Activated T-cell treated with anti-CD3 and anti-CD28 coated beads, Interleukin-2, amount 50 U/mL, for 1 hour (primary cell): ENCODE data around the gene TIAM1.

Source experiments
- DNase-seq: peaks from one replicate; pipeline ENCODE4 v3.0.0-alpha.2; 2020

TIAM1 gene

DNA sequence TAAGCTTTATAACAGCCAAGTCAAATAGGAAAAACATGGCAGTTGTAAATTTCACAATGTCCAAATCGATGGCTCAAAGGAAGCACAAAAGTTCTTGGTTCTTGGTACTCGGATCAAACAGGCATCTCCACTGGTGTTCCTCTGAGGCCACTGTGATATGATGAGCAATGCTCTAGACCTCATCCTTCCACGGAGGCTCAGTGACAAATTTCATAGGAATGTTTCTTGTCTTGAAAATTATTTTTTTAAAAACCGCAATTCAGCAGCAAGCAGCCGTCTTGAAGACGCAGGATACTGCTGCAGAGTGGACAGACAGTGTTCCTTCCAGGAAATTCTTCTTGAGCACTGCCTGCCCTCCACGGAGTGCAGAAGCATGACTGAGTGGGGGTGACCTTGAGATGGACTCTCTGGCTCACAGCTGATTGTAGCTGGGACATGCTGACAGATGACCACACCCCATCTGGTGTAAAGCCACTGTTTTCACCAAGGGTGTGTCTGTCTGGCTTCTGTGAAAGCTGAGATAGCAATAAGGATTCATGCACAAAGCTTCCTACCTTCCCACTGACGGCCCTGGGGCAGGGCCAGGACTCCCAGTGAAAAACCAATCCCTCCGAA lies 61.9 kb downstream of the TIAM1 start:
- no peak for DNase-seq

DNA sequence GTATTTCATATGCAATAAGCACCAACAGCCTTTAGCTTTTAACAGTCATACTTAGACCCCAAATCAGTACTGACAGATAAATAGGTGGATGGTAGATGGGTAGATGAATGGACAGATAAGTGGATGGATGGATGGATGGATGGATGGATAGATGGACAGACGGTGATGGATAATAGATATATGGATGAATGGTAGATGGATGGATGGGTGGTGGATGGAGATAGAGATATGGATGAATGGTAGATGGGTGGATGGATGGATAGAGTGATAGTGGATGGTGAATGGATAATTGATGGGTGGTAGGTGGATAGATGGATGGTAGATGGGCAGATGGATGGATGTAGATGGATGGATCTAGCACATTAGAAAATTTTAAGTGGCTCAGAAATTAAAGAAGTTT lies 62.5 kb downstream of the TIAM1 start:
- no peak for DNase-seq

DNA sequence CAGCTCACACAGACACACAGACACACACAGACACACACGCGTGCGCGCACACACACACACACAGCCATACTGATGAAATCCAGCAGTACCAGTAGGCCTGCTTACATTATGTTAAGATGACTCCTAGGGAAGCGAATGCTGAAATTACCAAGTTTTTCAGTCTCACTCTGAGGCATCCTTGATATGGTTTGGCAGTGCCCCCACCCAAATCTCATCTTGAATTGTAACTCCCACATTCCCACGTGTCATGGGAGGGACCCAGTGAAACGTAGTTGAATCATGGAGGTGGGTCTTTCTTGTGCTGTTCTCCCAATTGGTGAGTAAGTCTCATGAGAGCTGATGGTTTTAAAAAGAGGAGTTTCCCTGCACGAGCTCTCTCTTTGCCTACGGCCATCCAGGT lies 64.1 kb downstream of the TIAM1 start:
- no peak for DNase-seq

DNA sequence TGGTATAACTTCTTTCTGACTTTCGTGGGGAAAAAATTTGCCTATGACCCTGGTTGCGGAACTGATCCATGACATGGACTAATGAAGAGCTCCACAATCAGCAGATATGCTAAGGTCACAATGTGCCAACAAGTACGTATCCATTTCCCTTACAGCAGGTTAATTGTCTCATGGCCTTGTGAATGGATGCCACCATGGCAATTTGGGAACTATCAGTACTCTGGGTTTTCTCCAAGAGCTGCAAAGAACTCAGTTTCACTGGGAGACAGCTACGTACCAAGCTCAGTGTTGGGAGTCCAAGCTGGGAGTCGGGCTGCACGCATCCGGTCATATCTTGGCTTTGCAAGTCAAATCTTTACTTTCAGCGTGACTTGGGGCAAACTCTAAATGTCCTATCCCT lies 64.8 kb downstream of the TIAM1 start:
- no peak for DNase-seq

DNA sequence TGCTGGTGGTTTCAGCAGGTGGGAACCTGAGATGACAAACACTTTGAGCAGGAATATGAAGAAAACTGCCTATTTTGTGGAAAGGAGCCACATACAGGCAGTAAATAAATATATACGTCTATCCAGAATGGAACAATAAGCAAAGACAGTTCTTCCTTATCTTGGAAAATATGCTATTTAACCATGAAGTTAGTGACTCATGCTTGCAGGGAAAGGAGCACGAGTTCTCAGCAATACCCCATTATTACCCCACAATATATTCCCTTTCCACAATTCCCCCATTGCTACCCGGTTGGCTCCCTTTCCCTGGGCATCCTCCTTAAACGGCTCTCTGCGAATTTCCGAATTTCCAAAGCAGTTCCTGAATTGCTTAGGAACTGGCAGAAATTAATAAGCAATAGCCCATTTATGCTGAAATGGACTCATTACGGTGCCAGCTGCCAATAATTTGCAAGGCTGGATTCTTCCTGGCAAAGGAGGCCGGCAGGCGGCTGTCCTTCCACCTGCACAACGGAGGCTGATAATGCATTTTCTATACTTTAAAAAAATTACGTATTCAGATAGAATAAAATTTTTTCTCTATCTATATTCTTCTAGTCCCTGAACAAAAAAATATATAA lies 65.4 kb downstream of the TIAM1 start:
- DNase-seq = no peak

DNA sequence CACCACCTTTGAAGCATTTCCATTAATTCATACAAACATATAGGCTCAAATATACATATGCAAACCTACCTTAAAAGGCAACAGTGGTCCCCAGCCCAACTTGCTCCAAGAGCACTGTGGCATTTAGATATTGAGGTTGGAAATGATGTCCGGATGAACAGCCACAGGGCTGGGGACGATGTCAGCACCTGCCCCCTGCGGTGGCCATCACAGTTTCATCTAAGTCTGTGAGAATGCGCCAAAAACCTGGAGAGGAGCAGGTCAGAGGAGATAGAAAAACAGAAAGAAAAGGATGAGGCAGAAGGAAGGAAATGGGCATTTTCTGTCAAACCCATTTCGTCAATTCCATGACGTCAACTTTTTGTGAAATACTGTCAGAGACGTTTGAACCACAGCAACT lies 67.4 kb downstream of the TIAM1 start:
- no peak for DNase-seq

DNA sequence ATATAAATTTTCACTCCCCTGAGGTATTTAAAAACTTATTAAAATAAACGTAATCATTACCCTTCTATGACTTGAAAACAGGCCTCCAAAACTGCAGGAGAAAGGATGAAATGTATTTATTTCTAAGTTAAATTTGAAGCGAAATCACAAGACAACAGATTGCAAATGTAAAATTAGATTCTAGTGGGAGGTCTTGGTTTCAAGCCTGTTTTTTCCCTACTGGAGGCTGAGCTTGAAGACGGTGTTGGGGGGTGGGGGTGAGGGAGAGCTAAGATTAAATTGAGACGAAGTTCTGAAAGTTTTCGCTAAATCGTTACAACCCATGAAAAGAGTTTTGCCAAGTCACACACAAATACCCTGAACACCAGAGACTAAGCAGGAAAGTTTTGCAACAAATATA lies 68.2 kb downstream of the TIAM1 start:
- no peak for DNase-seq

DNA sequence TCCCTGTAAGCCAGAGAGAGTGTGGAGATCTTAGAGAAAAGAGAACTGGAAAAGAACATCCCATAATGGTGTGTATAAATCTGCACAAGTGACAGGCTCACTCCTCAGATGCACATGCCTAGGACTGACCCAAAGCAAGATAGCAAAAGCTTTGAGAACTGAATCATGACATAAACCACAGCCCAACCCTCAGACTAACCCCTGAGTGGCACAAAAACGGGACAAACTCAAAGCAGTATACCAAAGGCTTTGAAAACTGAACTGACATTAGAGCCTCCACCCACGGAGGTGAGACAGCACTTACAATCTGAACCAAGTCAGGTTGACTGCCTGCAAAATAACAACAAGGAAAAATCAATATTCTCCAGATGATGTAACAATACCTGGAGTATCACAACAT lies 70.8 kb downstream of the TIAM1 start:
- DNase-seq = no peak

DNA sequence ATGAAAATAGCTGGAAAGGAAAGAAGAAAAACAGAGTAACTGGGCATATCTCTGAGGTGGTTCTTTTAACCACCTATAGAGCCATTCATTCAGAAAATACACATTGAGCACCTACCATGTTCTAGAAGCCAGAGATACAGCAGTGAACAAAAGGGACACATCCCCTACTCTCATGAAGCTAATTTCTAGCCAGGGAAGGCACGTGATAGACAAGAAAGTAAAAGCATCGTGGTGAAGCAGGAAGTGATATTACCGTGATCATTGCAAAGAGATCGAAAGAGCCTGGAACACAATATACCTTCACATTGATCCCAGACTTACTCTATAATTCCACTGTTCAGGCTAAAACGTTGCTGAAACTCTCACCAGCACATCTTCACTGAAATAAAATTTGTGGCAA lies 76.0 kb downstream of the TIAM1 start:
- DNase-seq = no peak

DNA sequence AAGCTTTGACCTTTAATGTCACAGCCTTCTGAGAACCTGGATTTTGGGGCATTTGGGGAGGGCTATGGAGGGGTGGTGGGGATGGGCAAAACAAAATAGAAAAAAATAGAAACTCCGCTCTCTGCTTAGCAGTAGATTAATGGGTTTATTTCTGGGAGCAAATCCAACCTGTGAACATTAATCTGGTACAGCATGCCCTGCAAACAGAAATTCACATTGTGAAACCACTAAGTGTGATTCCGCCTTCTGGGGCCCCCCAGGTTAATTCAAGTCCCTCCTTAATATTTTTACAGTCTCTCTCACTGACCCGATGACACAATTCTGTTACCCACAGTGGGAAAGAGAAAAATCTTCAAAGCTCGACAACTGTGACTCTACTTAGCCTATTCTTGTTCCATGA lies 76.4 kb downstream of the TIAM1 start:
- DNase-seq = no peak

DNA sequence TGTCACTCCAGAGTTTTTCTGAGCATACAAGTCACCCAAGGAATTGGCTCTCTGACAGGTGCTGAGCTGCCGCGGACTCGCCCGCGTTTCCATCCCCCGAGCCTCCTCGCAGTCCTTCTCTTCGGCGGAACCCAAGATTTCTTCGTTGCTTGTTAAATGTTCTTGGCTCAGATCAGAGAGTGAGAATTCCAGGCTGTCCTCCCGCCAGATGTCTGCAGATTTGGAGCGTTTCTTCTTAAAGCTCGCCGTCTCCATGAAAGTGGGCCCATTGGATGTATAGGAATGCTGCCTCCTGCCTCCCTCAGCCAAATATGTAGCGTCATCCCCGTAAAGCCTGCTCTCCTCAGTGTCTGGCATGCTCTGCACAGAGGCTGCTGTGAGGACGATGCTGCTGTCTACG lies 77.8 kb downstream of the TIAM1 start:
- no peak for DNase-seq

DNA sequence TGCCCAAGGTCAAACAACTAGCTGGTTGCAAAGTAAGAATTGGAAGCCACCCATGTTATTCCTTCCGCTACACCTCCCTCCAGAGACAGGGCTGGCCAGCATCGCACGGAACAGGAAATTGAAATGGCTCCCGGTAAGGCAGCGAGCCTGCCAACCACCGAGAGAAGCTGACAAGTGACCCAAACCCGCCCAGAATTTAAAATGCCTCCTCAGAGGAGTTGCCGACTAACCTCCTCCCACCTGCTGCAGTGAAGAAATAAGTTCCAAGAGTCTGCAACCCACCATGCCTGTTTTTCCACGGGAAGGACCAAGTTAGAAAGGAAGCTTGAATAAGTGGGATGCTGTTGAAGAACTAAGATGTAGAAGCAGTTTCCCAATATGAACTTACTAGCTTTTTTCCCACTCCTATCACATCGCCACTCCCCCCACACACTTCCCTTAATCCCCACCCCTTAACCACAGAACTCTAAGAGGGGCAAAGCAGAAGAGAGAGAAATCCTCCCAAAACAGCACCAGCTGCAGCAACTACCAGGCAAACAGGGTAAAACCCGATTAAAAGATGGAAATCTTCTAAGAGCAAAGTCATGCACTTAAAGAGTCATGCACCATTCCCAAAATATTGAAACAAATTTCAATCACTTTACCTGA lies 78.6 kb downstream of the TIAM1 start:
- no peak for DNase-seq

DNA sequence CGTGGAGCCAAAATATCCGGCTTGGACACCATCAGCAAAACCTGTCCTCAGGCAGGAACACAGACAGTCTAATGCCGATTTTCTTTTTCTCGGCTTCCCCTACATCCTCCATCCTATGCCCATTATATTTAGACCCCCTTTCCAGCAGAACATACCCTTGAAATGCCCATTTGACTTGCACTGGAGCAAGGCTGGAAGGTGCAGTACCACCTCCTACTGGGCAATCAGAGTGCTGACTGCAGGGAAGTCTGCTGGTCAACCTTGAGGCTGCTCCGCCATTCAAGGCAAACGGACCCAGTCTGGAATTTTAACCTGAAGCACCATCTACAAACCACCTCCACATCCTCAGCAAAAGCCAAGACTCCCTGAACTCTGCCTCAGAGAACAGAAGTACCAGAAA lies 79.5 kb downstream of the TIAM1 start:
- no peak for DNase-seq

DNA sequence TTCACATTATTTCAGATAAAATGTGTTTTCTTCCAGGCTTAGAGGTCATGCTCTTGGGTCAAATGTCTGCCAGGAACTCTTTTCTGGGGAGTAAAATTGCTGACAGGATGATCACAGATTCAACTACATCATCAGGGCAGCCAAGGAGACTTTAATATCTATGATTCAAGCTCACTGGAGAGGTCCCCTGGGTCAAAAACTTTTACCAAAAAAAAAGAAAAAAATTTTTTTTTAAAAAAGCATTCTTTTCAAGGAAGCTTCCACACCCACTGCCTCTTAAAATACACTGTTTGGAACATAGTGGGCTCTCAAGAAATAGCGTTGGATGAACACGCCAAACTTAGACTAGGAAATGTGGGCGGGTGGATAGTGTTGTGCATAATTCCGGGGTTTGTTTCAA lies 81.3 kb downstream of the TIAM1 start:
- no peak for DNase-seq

DNA sequence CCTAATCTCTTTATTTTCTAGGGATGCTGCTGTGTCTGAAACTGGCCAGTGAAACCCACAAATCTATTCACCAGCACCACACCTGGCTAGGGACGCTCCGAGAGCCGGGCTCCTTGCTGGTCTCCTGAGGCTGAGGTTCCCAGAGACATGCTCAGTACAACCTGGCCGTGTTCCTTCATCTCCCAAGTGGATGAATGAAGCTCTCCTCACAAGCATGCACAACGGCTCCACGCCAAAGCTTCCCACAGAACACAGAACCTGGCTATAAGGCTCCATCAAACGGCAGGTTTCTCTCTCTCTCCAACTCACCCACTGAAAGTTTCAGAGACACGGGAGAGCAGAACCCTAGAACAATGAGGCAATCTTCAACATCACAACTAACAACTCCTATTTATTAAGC lies 82.3 kb downstream of the TIAM1 start:
- no peak for DNase-seq

DNA sequence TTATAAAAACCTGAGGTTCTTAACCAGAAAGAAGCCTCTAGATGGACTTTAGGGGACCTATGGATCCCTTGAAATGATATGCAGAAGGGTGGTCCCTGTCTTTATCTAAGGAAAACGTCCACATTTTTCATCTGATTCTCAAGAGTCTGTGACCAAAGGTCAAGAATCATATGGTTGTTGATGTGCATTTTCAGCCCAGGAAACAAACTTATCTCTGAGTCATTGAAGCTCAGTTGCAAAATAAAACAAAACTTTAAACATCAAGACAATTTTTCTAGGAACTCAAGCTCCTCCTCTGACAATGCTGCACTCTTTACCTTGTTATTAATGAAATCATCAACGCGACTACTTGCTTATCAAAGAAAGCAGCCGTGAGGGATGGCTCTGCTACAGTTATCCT lies 83.3 kb downstream of the TIAM1 start:
- DNase-seq = no peak

DNA sequence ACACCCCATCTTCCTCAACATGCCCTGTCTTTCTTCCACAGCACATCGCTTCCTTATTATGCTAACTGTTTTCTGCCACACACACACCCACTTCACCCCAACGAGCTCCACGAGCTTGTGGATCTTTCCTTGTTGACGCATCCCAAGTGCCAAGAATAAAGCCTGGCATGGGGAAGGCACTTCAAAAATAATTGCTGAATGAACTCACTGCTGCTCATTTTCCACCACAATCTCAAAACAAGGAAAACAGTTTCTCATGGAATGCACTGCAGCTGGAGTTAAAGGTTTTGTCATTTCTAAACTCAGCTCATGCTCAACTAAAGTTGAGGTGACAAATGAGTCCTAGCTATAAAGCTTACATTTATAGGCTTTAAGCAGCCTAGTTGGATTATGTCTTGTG lies 86.0 kb downstream of the TIAM1 start:
- DNase-seq = no peak

DNA sequence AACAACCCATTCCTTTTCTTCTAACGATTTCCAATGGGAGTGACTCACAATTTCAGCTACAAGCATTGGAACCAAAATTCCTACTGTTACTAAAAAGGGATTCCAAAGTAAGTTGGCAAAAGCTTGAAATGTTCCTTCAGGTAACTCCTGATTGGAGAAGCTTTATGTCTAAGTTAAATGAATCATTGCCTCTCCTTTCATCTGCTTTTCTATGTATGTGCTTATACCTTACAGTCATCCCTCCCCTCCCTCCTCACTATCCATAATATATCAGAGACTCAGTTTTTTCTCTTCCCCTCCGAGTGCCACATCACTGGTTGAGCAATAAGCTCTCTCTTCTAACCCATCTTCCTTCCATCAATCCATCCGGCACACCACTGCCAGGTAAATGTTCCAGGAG lies 86.8 kb downstream of the TIAM1 start:
- no peak for DNase-seq

DNA sequence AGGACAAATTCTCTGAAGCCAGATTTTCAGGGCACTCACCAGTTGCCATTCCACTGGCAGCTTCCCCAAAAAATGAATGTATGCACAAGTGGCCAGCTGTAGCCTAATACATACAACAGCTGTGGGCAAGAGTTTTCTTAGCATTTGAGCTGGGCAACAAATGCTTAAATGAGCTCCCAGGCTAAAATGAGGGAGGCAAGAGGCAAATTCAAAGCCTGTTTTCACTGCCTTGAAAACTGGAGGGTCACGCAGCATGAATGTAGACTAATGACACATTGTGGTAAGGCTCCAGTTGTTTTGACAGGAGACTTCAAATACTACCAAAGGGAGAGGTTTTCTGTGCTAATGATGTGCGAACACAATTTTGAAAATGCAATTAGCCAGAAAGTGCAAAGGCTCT lies 88.2 kb downstream of the TIAM1 start:
- DNase-seq = no peak

DNA sequence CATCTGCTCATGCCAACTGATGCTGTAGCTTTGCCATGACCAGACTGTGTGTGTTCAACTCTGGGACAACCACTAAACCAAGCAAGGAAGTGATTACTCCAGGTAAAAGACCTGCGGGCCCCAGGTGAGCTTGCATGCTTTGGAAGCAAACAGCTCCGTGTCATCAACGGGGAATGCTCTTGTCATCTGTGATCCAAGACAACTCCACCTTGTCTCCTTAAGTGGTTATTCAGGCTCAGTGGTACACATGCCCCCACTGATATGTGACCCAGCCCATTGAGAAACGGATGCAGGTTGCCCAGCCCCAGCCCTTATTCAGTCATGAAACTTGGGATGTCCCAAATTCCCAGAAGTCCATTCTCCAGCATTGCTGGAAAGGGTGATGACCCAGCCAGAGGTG lies 89.0 kb downstream of the TIAM1 start:
- DNase-seq = no peak

DNA sequence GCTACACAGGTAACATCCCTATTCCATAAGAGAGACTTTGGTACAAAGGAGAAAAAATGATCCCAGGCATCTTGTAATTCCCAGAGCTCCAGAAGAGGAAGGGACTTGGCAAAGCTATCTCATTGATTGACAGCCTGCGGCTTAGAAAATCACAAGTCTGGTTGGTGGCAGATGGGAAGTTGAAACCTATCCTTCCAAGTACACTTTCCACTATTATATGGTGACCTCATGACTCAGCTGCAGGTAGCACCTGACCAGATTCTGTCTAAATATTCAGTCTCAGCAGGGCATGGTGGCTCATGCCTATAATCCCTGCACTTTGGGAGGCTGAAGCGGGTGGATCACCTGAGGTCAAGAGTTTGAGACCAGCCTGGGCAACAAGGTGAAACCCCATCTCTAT lies 89.9 kb downstream of the TIAM1 start:
- DNase-seq = no peak

DNA sequence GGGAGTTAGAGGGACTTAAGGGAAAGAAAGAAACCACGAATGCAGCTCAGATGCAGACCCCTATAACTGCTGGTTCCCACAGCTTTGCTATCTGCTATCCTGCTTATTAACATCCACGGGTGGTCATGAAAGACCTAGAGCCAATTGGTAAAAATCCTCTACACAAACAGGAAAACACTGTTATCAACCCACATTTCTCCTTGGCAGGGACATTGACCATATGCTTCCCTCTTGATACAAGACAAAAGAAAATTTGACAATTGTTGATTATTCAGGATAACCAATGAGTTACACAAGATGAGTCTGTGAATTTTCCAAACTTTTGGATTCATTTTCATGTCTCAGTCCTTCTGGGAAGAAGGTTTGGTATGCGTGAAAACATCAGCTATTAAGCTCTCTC lies 90.4 kb downstream of the TIAM1 start:
- DNase-seq = no peak

DNA sequence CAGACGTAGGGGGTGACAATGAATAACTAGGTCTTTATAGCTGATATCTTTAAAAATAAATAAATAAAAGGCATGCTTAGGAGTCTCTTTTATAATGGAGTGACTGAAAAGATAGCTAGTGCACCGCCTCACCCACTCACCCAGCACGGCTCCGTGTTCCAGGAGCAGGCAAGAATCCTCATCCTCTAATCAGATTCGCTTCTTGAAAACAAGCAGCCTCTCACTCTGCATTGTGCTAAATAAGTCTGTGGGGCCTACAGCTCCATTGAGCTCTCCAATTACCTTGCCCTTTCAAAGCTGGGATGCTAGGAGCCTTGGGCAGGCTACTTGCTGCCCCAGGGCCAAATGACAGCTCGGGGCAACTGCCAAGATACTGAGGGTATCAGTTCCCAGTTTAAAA lies 91.5 kb downstream of the TIAM1 start:
- no peak for DNase-seq

DNA sequence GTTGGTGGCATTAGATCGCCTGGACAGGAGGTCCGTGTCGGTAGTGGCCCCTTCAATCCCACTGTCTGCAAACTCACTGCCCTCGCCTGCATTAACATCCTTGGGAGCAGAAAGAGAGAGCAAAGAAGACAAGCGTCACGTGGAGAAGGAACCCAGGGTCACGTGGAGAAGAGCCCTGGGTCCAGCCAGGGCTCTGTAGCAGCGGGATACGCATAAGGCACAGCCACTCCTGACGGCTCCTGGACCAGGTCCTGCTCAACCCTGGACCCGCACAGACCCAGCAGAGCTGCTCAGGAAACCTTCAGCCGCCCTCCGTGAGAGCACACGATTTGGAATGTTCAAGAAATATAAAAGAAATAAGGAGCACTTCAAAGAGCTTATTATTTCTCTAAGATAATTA lies 92.0 kb downstream of the TIAM1 start:
- DNase-seq = no peak

DNA sequence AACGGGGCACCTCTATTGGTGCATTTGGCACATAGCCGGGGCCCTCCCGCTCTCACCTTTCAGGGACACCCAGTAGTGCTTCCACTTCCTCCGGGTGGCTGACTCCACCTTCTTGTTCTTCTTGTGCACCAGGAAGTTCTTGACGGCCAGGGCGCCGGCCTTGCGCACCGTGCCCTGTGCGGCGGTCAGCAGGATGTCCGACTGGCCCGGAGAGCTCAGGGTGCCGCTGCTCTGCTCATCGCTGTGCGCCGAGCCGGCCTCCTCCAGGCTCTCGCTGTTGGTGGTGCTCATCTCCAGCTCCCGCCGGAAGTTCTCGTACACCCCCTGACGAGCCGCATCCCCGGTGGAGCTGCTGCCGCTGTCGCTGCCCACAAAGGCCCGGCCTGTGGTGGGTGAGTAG lies 92.4 kb downstream of the TIAM1 start:
- DNase-seq = no peak
